ENCODE measurements around the gene TMEM80. TPM values are rescaled to one million over a fixed set of nuclear protein-coding genes. Genes with fewer than 3 reads are reported as not detected.

Gene TMEM80
- total RNA-seq, 1 experiment from 2014 or later = 29.9 TPM

GRCh38 chr11:680970-681369, 14.6 kb upstream of the TMEM80 start:
- DNase-seq = no peak
- no TSS peak for BruUV-seq (replicated peaks)
- no peak overlapping the region for H3K4me3 Mint-ChIP-seq (ENCODE audit: low read depth, unreplicated experiment)
- CTCF ChIA-PET = interaction anchor here (0.7 kb wide), 1 partner anchor 347 kb away, joined by 3 read pairs; no protein-coding TSS in a partner anchor
- H3K4me1 Mint-ChIP-seq (ENCODE audit: low read depth, unreplicated experiment) = no peaks in the 10 kb centered on the region
- H3K36me3 Mint-ChIP-seq (ENCODE audit: insufficient read depth, unreplicated experiment) = peaks cover 71% of the 10 kb centered on the region
- no peak for TF ChIP-seq CTCF (IDR thresholded peaks at IDR 0.05; ENCODE audit: unreplicated experiment)
- H3K9me3 Mint-ChIP-seq (ENCODE audit: low read depth, unreplicated experiment) = no peaks in the 10 kb centered on the region
- intact Hi-C loops (cut with micrococcal nuclease; ENCODE audit: unreplicated experiment) = no loop called here
- H3K27me3 Mint-ChIP-seq (ENCODE audit: unreplicated experiment) = no peaks in the 10 kb centered on the region
- no peak overlapping the region for H3K27ac Mint-ChIP-seq (ENCODE audit: unreplicated experiment)

- Mint-ChIP-seq H3K27me3 (ENCODE audit: unreplicated experiment) (no peaks in the 10 kb centered on the region), H3K36me3 (ENCODE audit: insufficient read depth, unreplicated experiment) (peaks cover 65% of the 10 kb centered on the region), H3K4me1 (ENCODE audit: low read depth, unreplicated experiment) (no peaks in the 10 kb centered on the region), H3K4me3 (ENCODE audit: low read depth, unreplicated experiment) (no peak overlapping the region), H3K9me3 (ENCODE audit: low read depth, unreplicated experiment) (no peaks in the 10 kb centered on the region), H3K27ac (ENCODE audit: unreplicated experiment) (no peak overlapping the region)
- no TSS peak for BruUV-seq (replicated peaks)
- intact Hi-C loops (cut with micrococcal nuclease; ENCODE audit: unreplicated experiment) = no loop called here
- no peak for DNase-seq
- TF ChIP-seq CTCF (IDR thresholded peaks at IDR 0.05; ENCODE audit: unreplicated experiment) = no peak
- CTCF ChIA-PET = no interaction called here
These were observed 9.0 kb upstream of the TMEM80 start for GRCh38 chr11:686451-687243.

- Mint-ChIP-seq H3K27ac (ENCODE audit: unreplicated experiment) (no peak overlapping the region), H3K9me3 (ENCODE audit: low read depth, unreplicated experiment) (no peaks in the 10 kb centered on the region), H3K36me3 (ENCODE audit: insufficient read depth, unreplicated experiment) (peaks cover 60% of the 10 kb centered on the region), H3K27me3 (ENCODE audit: unreplicated experiment) (no peaks in the 10 kb centered on the region), H3K4me3 (ENCODE audit: low read depth, unreplicated experiment) (no peak overlapping the region), H3K4me1 (ENCODE audit: low read depth, unreplicated experiment) (no peaks in the 10 kb centered on the region)
- no peak for DNase-seq
- intact Hi-C loops (cut with micrococcal nuclease; ENCODE audit: unreplicated experiment) = no loop called here
- BruUV-seq (replicated peaks) = no TSS peak
- CTCF ChIA-PET = interaction anchor here (0.5 kb wide), 1 partner anchor 22 kb away, joined by 6 read pairs; no protein-coding TSS in a partner anchor
- no peak for TF ChIP-seq CTCF (IDR thresholded peaks at IDR 0.05; ENCODE audit: unreplicated experiment)
These were observed 7.9 kb upstream of the TMEM80 start for GRCh38 chr11:687751-688150.

- Mint-ChIP-seq H3K9me3 (ENCODE audit: low read depth, unreplicated experiment) (no peaks in the 10 kb centered on the region), H3K27ac (ENCODE audit: unreplicated experiment) (no peak overlapping the region), H3K4me3 (ENCODE audit: low read depth, unreplicated experiment) (no peak overlapping the region), H3K27me3 (ENCODE audit: unreplicated experiment) (no peaks in the 10 kb centered on the region), H3K36me3 (ENCODE audit: insufficient read depth, unreplicated experiment) (peaks cover 61% of the 10 kb centered on the region), H3K4me1 (ENCODE audit: low read depth, unreplicated experiment) (peaks cover 9% of the 10 kb centered on the region)
- CTCF ChIA-PET = no interaction called here
- no peak for TF ChIP-seq CTCF (IDR thresholded peaks at IDR 0.05; ENCODE audit: unreplicated experiment)
- no peak for DNase-seq
- BruUV-seq (replicated peaks) = no TSS peak
- intact Hi-C loops (cut with micrococcal nuclease; ENCODE audit: unreplicated experiment) = no loop called here
These were observed 6.9 kb upstream of the TMEM80 start for GRCh38 chr11:688681-689080.
